K562 (cell line): ENCODE measurements around the gene NEDD1. TPM values are rescaled to one million over a fixed set of nuclear protein-coding genes. Genes with fewer than 3 reads are reported as not detected.

Experiments used
- ATAC-seq: fragments of 200-7000 bp; cut with Tn5 transposase; 3 replicates; pipeline ENCODE4 v1.9.1; 2020; ENCODE audit warnings: moderate library complexity
- BruUV-seq: library from RNA; stranded (reverse); fragments of 400-500 nt; replicated peaks from 2 replicates; lab custom pipeline; 2021; lab: Mats Ljungman, UMichigan
- CTCF ChIA-PET: fragments of 300-600 bp; formaldehyde crosslinking; extraction: SDS; loops from one replicate; lab custom pipeline; 2021; ENCODE audit warnings: low intra/inter-chr PET ratio; lab: Yijun Ruan, JAX
- POLR2A ChIA-PET: fragments of 300-600, 350-650 bp; sonication (Branson Sonifier 250); formaldehyde crosslinking; extraction: SDS; loops from one replicate; lab custom pipeline; 2021; ENCODE audit warnings: antibody characterized with exemption, inconsistent platforms; lab: Yijun Ruan, JAX
- DNase-seq, 4 experiments: peaks; one replicate each; pipeline versions ENCODE4 v3.0.0 to v3.0.0-alpha.2; 2011 to 2018; ENCODE audit warnings: low spot score in 3 of 4, mixed read lengths in 3 of 4; ENCODE audit errors: extremely low read depth in 1 of 4
- FAIRE-seq: peaks from 2 replicates; lab custom pipeline; 2011; peaks lifted over from hg19 to GRCh38; lab: Jason Lieb, UNC
- H2AFZ ChIP-seq: 2 replicates; pipeline ENCODE4 v1.6.0; 2011; ENCODE audit warnings: low read depth, low read length, control low read depth, inconsistent platforms
- H3K27ac ChIP-seq: fragments of 200-600 bp; 3 replicates; pipeline ENCODE4 v1.8.0; 2011; ENCODE audit warnings: low read depth, mild to moderate bottlenecking, control low read depth, inconsistent platforms, low read length, moderate library complexity, mixed read lengths; ENCODE audit errors: extremely low read depth
- H3K27me3 ChIP-seq, 2 experiments: fragments of 300-600 bp in 1 of 2; 2 replicates in 1 of 2; 3 replicates in 1 of 2; pipeline versions ENCODE4 v1.6.0 to v1.8.0; 2011; ENCODE audit warnings: inconsistent platforms in 2 of 2, low read length in 2 of 2, mild to moderate bottlenecking in 1 of 2, mixed read lengths in 1 of 2, moderate library complexity in 1 of 2; ENCODE audit not compliant: control insufficient read depth in 2 of 2, insufficient read depth in 2 of 2
- H3K36me3 ChIP-seq: fragments of 300-600 bp; 3 replicates; pipeline ENCODE4 v1.8.0; 2011; ENCODE audit warnings: mild to moderate bottlenecking, low read length, inconsistent platforms; ENCODE audit not compliant: control insufficient read depth, insufficient read depth
- H3K4me1 ChIP-seq, 2 experiments: fragments of 200-600 bp in 1 of 2; replicated peaks in 1 of 2; 2 replicates in 1 of 2; 3 replicates in 1 of 2; pipeline versions ENCODE4 v1.5.1 to v1.8.0; 2011; ENCODE audit warnings: inconsistent platforms in 2 of 2, low read length in 2 of 2, mild to moderate bottlenecking in 1 of 2, mixed read lengths in 1 of 2, moderate library complexity in 1 of 2; ENCODE audit not compliant: control insufficient read depth in 2 of 2, insufficient read depth in 2 of 2
- H3K4me2 ChIP-seq: 2 replicates; pipeline ENCODE4 v1.6.1; 2011; ENCODE audit warnings: low read length, control low read depth, inconsistent platforms, mixed read lengths; ENCODE audit not compliant: insufficient read depth
- H3K4me3 ChIP-seq: fragments of 200-600 bp; sonication (generic), shearing (Covaris generic); 2 replicates; pipeline ENCODE4 v1.5.1; 2016; ENCODE audit warnings: control low read depth, inconsistent platforms
- H3K79me2 ChIP-seq: fragments of 200-600 bp; 3 replicates; pipeline ENCODE4 v1.8.0; 2011; ENCODE audit warnings: low read length, inconsistent platforms; ENCODE audit not compliant: control insufficient read depth, insufficient read depth
- H3K9ac ChIP-seq, 2 experiments: 2 replicates each; pipeline versions ENCODE4 v1.6.0 to v1.6.1; 2011; ENCODE audit warnings: low read depth in 2 of 2, low read length in 2 of 2, control low read depth in 1 of 2, inconsistent platforms in 1 of 2, mild to moderate bottlenecking in 1 of 2, mixed read lengths in 1 of 2; ENCODE audit not compliant: insufficient read depth in 1 of 2
- H3K9me1 ChIP-seq: one replicate; pipeline ENCODE4 v1.6.0; 2011; ENCODE audit warnings: inconsistent platforms, mild to moderate bottlenecking, low read length, moderate library complexity; ENCODE audit not compliant: control insufficient read depth, insufficient read depth
- H3K9me3 ChIP-seq: replicated peaks from 2 replicates; pipeline ENCODE4 v1.5.1; 2011; ENCODE audit warnings: low read depth, low read length, inconsistent platforms; ENCODE audit not compliant: control insufficient read depth, insufficient read depth
- H4K20me1 ChIP-seq: replicated peaks from 2 replicates; pipeline ENCODE4 v1.6.1; 2011; ENCODE audit warnings: low read length, inconsistent platforms, mixed read lengths; ENCODE audit not compliant: control insufficient read depth, insufficient read depth
- CHCHD3 ChIP-seq: fragments of 250-450 bp; sonication (Bioruptor Pico); IDR thresholded peaks from 2 replicates; pipeline ENCODE4 v2.1.2; 2022; ENCODE audit warnings: mild to moderate bottlenecking
- FOS ChIP-seq: IDR thresholded peaks from 3 replicates; pipeline ENCODE4 v1.6.1; 2011; ENCODE audit not compliant: insufficient read length; ENCODE audit errors: extremely low read depth
- GABPB1 ChIP-seq: sonication (generic); formaldehyde crosslinking; IDR thresholded peaks from 2 replicates; pipeline ENCODE4 v1.8.0; 2022; ENCODE audit warnings: mild to moderate bottlenecking, missing genetic modification reagents
- NELFE ChIP-seq: IDR thresholded peaks from 2 replicates; pipeline ENCODE4 v1.6.1; 2011; ENCODE audit warnings: mild to moderate bottlenecking; ENCODE audit not compliant: insufficient read depth, insufficient read length
- SMARCA5 ChIP-seq: fragments of 450-650 bp; IDR thresholded peaks from 2 replicates; pipeline ENCODE4 v1.6.1; 2016
- TARDBP ChIP-seq: fragments of 450-650 bp; IDR thresholded peaks from 2 replicates; pipeline ENCODE4 v1.6.1; 2016
- in situ Hi-C: fragments of 300-500 bp; cut with MboI; formaldehyde crosslinking; loops from 4 replicates; pipeline ENCODE4 v1.15.0; 2018; ENCODE audit warnings: inconsistent platforms, mixed read lengths
- intact Hi-C: fragments of 100-400 bp; cut with micrococcal nuclease; formaldehyde crosslinking; loops from 2 replicates; pipeline ENCODE4 v1.14.2; 2022
- polyA plus RNA-seq, 8 experiments: library from polyadenylated mRNA; depleted of rRNA in 4 of 8; stranded (reverse) in 5 of 8; unstranded in 3 of 8; fragments of >200 nt; fragmentation: Nextera tagmentation in 2 of 8; fragmentation: Illumina TruSeq in 1 of 8; extraction: Ambion mirVana in 2 of 8; extraction: Trizol in 1 of 8; gene quantifications; 2 replicates each; pipeline versions ENCODE4 v1.2.1 to v1.2.3, GENCODE V29; 2011 to 2014; ENCODE audit warnings: inconsistent platforms in 1 of 8, missing spikeins in 1 of 8
- total RNA-seq, 7 experiments: library from RNA; depleted of rRNA in 6 of 7; stranded (reverse); fragments of >200 nt in 6 of 7; fragmentation: Illumina TruSeq in 2 of 7; extraction: Trizol in 2 of 7; gene quantifications; 2 replicates each; pipeline versions ENCODE4 v1.2.1 to v1.2.3, GENCODE V29; 2011 to 2021; ENCODE audit warnings: low replicate concordance in 1 of 7
- TF ChIP-seq, protein P1 (sequence below): fragments of 450-650 bp; IDR thresholded peaks from 2 replicates; pipeline ENCODE4 v1.6.1; 2016; ENCODE audit warnings: missing biosample characterization, missing genetic modification characterization

Gene NEDD1
- total and polyA plus RNA-seq, 9 of the 15 experiments (the other 6 are each of a cell fraction or from before 2014, with no cell fraction given): 7.5 to 29.3 (median 14.8) TPM

DNA sequence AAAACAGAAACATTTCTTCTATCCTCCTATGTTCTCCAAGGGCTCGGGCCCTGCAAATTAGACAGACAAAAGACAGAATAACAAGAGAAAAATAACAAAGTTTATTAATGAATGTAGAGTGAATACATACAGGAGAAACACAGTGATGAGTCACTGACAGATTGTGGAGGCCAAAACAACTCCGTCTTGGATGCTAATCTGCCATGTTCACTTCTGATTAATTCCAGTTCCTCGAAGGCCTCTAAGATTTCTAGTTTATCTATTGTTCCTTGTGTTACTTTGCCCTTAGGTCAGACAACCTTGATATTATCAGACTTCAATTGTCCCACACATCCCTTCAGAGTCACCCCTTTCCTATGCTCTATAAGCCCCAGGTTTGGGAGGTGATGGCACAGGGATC, 26.8 kb upstream of the NEDD1 start (continued):
- TF ChIP-seq FOS (no peak), TARDBP (no peak)
- TF ChIP-seq, protein P1, sequence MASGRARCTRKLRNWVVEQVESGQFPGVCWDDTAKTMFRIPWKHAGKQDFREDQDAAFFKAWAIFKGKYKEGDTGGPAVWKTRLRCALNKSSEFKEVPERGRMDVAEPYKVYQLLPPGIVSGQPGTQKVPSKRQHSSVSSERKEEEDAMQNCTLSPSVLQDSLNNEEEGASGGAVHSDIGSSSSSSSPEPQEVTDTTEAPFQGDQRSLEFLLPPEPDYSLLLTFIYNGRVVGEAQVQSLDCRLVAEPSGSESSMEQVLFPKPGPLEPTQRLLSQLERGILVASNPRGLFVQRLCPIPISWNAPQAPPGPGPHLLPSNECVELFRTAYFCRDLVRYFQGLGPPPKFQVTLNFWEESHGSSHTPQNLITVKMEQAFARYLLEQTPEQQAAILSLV (tag): no peak

- Histone ChIP-seq H3K4me2 (no peak overlapping the region), H3K9me3 (no peaks in the 10 kb centered on the region), H3K9me1 (no peaks in the 10 kb centered on the region), H3K79me2 (no peaks in the 10 kb centered on the region), H3K4me3 (no peak overlapping the region), H3K4me1 (no peaks in the 10 kb centered on the region; a peak in 1 of 5 replicates), H2AFZ (no peak overlapping the region), H3K9ac (no peak overlapping the region), H3K27ac (no peak overlapping the region), H3K27me3 (peaks cover 0 to 5% of the 10 kb centered on the region in 2 experiments; a peak in 2 of 5 replicates), H3K36me3 (no peaks in the 10 kb centered on the region), H4K20me1 (no peaks in the 10 kb centered on the region)
- POLR2A ChIA-PET: no interaction called here
- no peak for FAIRE-seq
- ATAC-seq: no peak
- intact Hi-C loops (no loop called here), in situ Hi-C loops (no loop called here)
- DNase-seq: no peak
- TF ChIP-seq NELFE (no peak), CHCHD3 (no peak), GABPB1 (CRISPR knock-in tag) (no peak), SMARCA5 (no peak)
- no TSS peak for BruUV-seq
- CTCF ChIA-PET: no interaction called here
Measured at GRCh38 chr12:96881608-96882007, 25.4 kb upstream of the NEDD1 start.
